ENCODE data around the gene HRH4.

Gene HRH4, protein sequence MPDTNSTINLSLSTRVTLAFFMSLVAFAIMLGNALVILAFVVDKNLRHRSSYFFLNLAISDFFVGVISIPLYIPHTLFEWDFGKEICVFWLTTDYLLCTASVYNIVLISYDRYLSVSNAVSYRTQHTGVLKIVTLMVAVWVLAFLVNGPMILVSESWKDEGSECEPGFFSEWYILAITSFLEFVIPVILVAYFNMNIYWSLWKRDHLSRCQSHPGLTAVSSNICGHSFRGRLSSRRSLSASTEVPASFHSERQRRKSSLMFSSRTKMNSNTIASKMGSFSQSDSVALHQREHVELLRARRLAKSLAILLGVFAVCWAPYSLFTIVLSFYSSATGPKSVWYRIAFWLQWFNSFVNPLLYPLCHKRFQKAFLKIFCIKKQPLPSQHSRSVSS

DNA sequence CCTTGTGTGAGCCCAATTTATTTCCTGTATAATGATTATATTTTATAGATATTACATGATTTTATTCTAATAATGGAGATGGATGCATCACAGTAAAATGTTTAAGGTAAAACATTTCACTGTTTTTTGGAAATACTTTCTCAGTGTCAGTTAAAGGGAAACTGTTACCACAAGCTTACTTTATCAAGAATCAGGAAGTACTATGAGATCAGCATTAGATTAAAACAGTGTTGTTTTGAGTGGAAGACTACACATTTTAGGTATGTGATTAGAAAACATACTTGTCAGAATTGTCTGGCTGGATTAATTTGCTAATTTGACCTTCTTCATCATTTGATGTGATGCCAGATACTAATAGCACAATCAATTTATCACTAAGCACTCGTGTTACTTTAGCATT is at the start of gene HRH4:
Gene HRH4, plus strand, starts transcription at position 250 of the 400 bp plus-strand sequence. Its CDS starts 92 bp downstream, at position 342.
- DNase-seq, result no peak

DNA sequence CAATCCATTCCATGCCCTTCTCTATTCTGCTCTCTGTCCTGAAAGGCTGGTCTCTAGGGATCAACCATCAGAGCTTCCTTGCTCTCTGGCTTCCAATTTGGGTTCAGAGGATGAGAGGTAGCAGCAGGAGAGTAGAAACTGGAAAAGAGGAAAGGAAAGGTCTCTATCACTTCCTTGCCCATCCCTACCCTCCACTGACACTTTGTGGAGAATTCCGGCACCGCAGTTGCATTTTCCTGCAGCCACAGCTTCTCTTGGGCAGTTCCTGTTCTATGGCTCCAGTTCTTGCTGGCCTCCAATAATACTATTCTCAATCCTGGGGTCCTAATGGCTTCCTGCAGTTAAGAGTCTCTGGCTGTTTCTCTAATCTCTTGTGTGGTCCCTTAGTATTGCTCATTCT is 47.3 kb upstream of the HRH4 start:
- no peak for DNase-seq

DNA sequence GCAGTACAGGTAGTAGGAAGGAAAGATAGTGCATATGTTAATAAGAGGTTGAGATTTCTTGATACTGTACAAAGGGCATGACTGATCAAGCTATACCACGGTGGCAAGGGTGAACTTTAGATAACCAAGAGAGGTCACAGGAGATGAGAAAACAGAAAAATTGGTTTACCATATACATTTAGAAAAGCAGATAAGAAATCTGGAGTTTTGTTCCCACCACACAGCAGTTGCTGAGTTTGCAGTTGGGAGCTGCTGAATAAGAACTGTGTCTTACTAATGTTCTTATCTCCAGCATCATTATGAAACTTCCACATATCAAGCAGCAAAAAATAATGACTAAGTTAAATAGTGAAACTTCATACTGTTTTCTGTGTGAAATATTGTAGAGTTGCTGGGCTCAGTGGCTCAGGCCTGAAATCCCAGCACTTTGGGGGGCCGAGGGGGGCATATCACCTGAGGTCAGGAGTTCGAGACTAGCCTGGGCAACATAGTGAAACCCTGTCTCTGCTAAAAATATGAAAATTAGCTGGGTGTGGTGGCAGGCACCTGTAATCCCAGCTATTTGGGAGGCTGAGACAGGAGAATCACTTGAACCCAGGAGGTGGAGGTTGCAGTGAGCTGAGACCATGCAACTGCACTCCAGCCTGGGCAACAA is 46.0 kb upstream of the HRH4 start:
- DNase-seq, result no peak

DNA sequence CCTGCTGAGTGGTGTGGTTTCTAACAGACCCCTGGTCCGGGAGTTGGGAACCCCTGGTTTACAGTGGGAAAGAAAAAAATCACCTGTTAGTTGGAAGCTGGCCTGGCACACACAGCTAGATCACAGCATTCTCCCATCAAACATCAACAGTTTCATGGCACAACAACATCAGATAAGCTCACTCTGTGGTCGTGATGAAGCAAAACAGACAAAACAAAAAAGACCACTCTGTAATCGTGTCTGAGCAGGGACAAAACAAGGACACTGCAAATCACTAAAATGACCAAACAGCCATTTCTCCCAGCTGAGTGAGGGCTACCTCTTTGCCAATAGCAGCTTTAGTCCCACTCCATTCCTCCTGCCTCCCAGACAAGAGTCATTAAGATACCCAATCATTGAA is 43.0 kb upstream of the HRH4 start:
- DNase-seq, result no peak

DNA sequence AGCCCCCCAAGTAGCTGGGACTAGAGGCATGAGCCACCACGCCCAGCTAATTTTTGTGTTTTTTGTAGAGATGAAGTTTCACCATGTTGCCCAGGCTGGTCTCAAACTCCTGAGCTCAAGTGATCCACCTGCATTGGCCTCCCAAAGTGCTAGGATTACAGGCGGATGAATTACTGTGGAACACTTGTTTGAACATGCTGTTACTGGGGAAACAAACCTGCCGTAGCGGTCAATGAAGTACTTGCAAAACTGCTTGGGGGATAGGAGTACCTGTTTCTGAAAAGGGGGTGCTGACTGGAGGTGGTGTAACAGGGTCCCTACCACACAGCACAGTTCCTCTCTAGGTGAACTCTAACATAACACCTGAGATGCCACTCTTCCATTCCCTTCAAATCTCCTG is 39.9 kb upstream of the HRH4 start:
- DNase-seq, result no peak

DNA sequence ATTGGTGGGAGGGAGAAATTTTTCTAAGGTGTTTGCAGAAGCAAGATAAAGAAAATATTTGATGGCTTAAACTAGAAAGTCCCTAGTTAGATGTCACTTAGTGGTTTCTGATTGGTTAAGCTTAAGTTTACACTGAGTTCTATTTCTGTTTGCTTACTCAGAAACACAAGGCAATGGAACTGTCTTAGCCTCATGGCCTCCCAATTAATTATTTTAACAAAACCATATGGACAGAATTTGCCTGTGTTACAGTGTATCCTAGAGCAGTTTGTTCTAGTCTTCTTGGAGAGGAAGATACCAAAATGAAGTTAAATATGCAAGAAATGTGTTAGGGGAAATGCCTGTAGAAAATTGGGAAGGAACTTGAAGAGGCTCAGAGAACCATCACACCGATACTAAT is 38.6 kb upstream of the HRH4 start:
- no peak for DNase-seq

DNA sequence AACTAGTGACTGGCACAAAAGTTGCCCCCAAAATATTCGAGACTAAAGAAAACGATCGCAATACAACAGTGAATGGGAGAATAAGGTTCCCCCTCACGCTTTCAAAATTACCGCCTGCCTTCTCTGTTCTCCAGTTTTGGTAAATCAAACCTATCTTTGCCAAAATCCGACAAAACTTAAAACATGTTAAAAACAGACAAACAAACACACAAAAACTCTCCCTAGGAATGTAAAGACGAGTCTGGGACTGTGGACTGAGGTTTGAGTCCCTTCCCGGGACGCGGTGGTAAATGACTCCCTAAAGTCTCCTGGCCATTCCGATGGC is 34.4 kb upstream of the HRH4 start:
- no peak for DNase-seq

DNA sequence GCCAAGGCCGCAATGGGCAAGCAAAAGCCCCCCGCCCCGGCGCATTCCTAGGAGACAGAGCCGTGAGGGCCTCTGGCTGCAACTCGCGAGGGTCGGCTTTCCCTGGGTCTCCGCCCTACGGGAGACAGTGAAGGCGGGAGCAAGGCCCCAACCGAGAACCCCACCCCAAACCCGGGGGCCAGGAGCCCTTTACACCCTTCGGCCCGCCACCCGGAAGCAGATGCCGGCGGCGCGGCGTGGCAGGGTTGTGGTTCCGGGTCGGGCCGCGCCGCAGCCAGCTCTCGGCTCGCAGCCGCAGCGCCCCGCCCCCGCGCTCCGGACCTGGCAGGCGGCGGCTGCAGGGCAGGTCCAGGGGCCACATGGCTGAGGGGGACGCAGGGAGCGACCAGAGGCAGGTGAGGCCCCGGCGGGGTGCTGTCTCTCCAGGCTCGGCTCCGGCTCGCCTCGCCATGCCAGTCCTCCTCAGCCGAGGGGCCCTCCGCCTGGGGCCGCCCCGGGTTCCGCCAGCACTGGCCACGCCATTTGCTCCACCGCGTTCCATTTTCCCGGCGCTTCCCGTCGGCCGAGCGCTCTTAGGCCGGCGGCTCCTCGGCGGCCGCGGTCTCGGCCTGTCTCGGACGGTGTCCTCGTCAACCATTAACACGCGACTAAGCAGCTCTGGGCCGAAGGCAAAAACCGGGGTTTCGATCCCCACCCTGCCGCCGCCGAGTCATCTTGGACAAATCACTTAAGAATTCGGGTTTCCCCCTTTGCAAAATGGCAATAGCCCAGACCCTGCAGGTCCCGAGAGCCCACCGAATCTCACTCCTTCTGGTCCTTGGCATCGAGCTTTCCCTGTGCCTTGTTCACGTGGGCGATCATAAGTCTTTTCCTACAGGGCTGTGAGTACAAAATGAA is 33.8 kb upstream of the HRH4 start, which contains the start of gene IMPACT:
Gene IMPACT, plus strand, starts transcription at position 273 of the 897 bp plus-strand sequence. Its CDS starts 87 bp downstream, at position 360.
- DNase-seq, result peak; percentile 78 to 85

DNA sequence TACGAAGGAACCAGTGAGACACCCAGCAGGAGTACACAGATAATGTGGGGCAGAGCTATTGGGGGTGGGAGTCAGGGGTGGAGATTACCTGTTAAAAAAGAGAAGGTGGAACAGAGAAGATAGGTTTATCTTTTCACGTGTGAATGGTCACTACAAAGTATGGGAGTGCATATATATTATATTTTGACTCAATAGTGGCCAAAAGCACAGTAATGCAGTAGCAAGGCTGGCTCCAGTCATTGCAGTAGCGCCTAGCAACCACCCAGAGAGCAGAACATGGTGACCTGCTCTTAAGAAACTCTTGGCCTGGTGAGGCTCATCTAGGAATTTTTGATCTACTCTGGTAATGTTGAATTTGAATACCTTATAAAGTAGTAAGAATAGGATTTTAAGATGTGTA is 33.0 kb upstream of the HRH4 start:
- DNase-seq, result no peak

DNA sequence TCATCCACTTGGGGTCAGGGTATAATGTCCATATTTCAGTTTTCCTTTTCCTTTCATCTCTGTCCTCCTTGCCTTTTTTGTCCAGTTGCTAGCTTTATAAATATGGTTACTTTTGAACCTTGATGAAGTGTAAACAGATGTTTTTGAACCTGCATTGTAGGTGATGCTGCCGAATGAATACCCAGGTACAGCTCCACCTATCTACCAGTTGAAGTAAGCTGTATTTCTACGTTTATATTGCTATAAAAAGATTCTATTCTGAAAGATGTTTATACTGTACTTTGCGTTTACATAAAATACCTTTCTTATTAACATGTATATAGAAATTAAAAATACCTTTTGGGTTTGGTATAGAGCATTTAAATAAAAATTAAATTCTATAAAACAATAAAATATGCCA is 31.7 kb upstream of the HRH4 start:
- DNase-seq, result no peak

DNA sequence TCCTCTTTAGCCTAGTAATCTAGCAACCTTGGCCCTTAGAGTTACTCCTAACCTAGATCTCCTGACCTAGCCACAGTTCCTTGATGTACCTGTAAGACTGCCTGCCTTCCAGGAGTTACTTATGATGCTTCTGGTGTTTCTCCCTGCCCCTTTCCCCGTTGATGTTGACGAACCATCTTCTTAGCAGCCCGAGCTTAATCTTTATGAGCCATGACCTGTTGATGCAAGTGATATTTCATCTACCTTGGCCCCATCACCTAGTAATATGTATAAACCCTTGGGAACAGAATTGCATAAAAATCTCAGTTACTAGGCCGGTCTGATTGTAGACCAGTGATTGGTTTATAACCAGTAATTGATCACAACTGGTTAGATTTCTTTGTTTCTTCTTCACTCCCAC is 31.2 kb upstream of the HRH4 start:
- DNase-seq, result no peak

DNA sequence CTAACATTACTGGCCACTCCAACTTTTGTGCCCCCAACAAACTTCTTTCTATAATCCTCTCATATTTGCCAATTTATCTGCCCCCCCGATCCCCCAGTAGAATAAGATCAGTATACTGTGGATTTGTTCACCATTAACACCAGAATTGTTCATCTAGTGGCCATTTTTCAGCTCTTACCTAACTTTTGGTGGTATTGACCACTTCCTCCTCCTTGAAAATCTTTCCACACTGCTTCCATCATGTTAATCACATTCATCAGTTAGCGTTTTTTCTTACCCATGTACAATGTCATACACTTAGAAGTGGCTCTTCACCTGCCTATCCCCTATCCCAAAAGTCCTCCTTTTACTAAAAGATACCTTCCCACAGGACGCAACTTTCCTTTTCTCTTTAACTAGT is 27.8 kb upstream of the HRH4 start:
- DNase-seq, result no peak

DNA sequence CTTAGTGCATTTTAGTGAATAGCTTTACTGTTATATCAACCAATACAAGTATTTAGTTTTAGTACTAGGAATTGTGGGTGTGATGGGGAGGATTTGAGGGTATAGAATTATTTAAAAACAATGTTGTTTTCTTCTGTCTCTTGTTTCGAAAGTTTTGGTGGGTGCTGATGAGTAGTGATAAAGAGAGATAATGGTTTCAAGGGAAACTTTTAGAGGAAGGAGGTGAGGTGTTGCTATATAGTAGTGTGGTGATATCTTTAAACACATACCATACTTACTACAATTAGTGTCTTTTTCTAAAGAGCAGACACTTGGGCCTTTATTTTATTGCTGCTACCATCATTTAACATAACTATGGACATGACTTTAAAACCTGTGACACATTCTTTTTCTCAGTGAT is 23.5 kb upstream of the HRH4 start:
- no peak for DNase-seq

DNA sequence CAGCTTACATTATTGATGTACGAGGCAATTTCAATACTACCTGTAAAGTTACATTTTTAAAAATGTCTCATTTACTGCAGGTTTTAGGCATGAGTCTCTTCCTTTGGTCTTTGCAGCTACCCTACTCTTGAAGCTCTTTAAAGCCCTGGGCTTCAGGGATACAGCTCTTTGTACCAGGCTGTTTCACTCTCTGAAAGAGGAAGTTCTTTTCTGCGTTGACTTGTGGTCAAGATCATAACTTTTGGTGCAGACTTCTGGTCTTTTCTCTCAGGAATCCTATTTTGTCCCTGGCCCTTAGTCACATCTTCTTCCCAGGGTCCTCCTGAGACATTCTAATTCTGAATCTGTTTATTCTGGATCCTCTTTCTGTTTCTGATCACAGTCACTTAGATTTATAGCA is 16.6 kb upstream of the HRH4 start:
- no peak for DNase-seq

DNA sequence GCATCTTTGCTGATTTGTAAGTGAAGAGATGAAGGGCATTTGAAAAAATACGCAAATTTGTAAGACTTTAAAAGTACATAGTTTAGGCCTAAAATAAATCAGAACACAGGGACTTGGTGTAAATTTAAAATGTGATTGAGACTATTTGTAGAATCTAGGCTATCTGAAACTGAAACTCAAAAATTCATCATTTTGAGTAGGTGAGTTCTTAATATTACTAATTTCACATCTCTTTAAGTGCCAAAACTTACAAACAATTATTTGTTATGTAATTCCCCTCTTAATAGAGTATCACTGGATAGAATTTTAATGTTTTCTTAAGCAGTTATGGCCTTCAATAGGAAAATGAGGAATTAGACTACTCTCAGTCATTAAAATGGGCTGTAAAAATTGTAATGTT is 14.0 kb upstream of the HRH4 start:
- no peak for DNase-seq

DNA sequence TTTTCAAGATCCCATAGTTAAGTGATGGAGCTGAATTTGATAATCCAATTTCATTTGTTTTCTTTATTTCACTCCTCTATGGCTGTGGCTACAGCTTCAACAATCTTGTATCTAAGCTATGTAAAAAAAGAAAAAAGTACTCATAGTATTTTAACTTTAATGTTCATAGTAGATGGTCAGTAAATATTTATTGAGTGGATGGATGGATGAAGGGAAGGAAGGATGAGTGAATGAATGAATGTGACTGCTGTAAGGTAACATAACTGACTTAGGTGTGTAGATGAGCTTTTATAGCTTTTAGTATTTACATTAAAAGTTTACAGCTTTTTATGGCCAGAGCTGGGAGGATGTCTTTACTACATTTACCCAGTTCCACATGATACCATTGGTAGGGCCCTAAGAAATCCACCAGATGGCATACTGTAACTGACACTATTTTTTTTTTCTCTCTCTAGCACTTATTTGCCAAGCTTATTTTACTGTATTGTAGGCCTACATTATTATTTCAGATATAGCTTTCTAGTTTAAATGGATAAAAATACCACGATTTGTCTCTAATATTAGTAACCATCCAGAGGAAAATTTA is 13.4 kb upstream of the HRH4 start:
- DNase-seq, result no peak

DNA sequence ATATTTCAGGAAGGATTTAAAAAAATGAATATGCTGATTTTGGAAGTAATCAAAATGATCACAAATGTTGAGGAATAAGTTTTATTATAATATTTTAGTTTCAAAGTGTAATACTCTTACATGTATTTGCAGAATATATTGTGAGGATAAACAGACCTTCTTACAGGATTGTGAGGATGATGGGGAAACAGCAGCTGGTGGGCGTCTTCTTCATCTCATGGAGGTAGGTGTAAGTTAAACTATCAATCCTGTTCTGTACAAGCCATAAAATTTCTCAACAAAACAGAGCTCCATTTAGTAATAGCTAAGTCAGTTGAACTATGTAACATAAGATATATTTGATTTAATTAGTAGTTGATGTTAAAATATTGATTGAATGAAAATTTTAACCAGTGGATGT is 12.5 kb upstream of the HRH4 start:
- no peak for DNase-seq

DNA sequence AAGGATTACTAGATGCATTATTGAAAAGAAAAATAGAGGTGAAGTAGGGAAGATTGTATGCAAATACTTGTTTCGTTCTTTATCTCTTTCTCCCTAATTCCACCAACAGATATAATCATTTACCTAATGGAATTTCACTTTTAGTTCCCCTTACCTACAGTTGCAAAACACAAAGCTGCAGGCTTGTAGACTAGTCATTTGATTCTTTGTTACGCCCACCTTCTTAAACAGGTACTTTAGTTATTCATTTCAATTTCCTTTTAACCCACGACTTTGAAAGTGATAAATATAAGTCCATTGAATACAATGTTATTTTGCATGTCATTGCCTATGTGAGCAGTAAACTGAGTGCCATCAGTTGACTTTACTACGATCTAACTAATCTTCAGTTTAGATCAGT is 3.9 kb upstream of the HRH4 start:
- no peak for DNase-seq

DNA sequence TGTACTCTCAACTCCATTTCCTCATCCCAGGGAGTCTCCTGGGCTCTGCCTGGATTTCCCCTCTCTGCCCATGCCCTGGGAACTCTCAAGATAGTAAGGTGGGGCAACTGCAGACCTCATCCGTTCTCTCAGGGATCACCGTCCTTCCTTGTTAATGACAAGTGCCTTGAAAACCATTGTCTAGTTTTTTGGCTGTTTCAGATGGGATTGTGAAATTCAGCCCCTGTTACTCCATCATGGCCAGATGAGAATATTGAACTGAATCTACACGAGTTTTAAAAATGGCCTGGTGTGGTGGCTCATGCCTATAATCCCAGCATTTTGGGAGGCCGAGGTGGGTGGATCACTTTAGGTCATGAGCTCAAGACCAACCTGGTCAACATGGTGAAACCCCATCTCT is 665 bp upstream of the HRH4 start:
- no peak for DNase-seq

DNA sequence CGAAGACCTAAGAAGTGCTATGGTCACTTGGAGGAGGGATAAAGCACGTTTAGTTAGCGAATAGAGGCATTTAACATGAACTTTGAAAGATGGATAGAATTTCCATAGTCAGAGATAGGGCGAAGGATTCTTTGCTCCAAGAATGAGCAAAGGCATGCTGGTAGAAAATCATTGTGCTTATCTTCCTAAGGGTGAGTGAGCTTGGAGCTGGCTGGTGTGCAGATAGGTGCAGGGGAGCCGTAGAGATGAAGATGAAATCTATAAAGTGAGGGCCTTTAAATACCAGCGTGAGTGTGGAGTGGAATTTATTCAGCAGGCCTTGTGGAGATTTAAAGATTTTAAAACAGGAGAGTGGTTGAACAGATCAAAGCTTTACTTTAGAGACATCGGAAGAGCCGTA is 1.6 kb downstream of the HRH4 start:
- DNase-seq, result no peak

DNA sequence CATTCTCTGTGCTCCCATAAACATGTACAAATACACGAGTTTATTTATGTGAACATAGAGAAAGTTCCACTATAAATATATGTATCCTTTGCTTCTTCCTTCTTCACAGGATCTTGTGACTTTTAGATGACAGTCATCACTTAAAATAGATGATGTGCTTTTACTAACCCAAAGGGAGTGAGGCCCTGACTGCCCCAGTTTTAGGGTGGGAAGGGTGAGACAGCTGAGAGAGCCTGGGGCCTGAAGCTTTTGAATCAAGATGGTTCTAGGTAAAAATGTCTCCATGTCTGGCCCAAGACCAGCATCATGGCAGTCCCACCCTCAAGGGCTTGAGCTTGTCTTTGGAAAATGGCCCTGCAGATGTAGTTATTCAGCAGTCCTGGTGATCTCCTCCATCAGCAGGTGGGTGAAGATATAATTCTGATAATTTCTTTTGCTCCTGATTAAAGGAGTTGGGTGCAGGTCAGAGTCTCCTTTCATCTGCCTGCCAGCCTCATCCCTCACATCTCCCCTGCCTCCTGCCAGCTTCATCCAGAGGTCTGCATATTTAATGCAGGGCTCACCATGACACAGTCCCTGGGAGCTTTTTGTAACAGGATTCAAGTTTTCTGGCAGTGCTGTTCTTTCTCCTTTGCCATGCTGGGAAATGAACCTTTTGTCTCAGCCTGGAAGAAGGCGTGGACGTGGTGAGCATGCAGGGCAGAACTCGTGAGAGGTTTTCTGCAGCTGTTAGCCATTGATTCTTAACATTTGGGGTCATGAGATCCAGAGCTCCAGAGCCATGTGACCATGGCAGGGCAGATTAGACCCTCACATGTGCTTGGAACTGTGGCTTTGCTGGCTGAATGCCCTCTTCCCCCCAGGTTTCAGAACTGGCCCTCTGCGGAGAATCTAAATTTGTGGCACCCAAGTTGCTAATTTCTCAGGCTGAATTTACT is 2.7 kb downstream of the HRH4 start:
- DNase-seq, result no peak

DNA sequence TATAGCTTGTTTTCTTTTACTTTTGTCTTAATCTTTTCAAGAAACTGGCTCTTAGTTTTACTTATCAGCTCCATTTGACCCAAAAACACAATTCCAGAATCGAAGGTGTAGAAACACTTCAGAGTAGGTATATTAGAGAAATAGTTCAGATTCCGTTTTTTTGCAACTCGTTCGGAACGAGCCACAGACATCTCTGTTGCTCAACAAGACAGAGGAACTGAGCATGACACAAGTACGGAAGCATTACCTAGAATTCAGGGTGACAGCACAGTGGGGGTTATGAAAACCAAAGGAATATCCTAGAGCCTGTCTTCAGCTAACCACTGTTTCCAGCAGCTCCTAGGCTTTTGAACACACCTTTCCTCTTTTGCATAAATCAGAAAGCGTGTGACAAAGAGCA is 5.0 kb downstream of the HRH4 start:
- no peak for DNase-seq
